Nephron progenitor cell (in vitro differentiated cells): Measurements from ENCODE around the gene ALDH3A1.

Source experiments
- DNase-seq: peaks from one replicate; pipeline ENCODE4 v3.0.0; 2021
- H3K27ac Mint-ChIP-seq: 2 replicates; pipeline ENCODE4 v1.8.0; 2021; ENCODE audit warnings: mild to moderate bottlenecking, moderate library complexity, mixed read lengths
- H3K27me3 Mint-ChIP-seq: 2 replicates; pipeline ENCODE4 v1.8.0; 2021; ENCODE audit warnings: mild to moderate bottlenecking, low read depth, mixed read lengths; ENCODE audit not compliant: poor library complexity
- H3K36me3 Mint-ChIP-seq: 2 replicates; pipeline ENCODE4 v1.8.0; 2021; ENCODE audit warnings: low read depth, mixed read lengths
- H3K4me1 Mint-ChIP-seq: 2 replicates; pipeline ENCODE4 v1.8.0; 2021; ENCODE audit warnings: mixed read lengths
- H3K4me3 Mint-ChIP-seq: 2 replicates; pipeline ENCODE4 v1.8.0; 2021; ENCODE audit warnings: mild to moderate bottlenecking, moderate library complexity, mixed read lengths
- H3K9me3 Mint-ChIP-seq: 2 replicates; pipeline ENCODE4 v1.8.0; 2021; ENCODE audit warnings: mild to moderate bottlenecking, moderate library complexity, mixed read lengths
- TF ChIP-seq, protein P1 (sequence below): fragments of 200-600 bp; sonication (generic); IDR thresholded peaks from 2 replicates; pipeline ENCODE4 v1.5.0; 2021; ENCODE audit warnings: antibody characterized with exemption

ALDH3A1 gene

DNA sequence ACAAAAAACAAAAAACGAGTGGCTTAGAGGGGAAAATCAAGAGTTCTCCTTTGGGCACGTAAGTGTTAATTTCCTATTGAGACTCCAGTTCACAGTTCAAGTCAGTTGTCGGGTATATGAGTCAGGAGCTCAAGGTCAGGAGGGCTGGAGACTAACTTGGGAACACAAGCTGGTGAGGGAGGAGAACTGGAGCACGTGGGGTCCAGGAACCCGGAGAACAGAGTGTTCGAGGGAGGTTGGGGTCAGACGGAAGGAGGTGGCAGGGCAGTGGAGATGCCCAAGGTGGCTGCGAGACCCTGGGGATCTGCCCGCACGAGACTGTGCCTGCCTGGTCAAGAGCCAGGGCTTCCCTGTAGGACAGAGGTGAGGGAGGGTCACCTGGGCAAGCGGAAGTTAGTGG lies 12.0 kb downstream of the ALDH3A1 start:
- peaks cover 17% of the 10 kb centered on the region for H3K4me1 Mint-ChIP-seq
- no peaks in the 10 kb centered on the region for H3K36me3 Mint-ChIP-seq
- H3K27me3 Mint-ChIP-seq, result peaks cover 12% of the 10 kb centered on the region
- no peak overlapping the region for H3K4me3 Mint-ChIP-seq
- H3K27ac Mint-ChIP-seq, result peak overlapping the region; percentile 15
- TF ChIP-seq, protein P1, sequence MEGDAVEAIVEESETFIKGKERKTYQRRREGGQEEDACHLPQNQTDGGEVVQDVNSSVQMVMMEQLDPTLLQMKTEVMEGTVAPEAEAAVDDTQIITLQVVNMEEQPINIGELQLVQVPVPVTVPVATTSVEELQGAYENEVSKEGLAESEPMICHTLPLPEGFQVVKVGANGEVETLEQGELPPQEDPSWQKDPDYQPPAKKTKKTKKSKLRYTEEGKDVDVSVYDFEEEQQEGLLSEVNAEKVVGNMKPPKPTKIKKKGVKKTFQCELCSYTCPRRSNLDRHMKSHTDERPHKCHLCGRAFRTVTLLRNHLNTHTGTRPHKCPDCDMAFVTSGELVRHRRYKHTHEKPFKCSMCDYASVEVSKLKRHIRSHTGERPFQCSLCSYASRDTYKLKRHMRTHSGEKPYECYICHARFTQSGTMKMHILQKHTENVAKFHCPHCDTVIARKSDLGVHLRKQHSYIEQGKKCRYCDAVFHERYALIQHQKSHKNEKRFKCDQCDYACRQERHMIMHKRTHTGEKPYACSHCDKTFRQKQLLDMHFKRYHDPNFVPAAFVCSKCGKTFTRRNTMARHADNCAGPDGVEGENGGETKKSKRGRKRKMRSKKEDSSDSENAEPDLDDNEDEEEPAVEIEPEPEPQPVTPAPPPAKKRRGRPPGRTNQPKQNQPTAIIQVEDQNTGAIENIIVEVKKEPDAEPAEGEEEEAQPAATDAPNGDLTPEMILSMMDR, result no peak
- H3K9me3 Mint-ChIP-seq, result no peaks in the 10 kb centered on the region
- no peak for DNase-seq

DNA sequence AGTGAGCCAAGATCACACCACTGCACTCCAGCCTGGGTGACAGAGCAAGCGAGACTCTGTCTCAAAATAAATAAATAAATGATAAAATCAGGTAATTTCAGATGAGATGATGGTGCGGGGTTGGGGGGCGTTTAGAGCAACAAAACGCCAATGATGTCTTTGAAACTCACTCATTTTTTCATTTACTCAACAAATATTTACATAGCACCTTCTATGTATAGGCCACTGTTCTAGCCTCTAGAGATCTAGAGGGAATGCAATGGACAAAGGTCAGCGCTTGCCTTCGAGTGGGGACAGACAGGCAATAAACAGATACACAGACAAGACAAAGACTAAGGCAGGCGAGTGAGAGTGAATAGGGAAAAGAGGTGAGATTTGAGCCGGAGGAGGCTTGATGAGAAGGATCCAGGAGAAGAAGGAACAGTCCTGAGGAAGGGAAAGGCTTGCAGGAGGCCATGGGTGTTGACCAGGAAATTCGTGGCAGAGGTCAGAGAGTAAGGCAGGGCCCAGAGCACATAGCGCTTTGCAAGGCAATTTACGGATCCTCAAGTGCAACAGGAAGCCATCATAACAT lies 14.1 kb downstream of the ALDH3A1 start:
- Mint-ChIP-seq H3K4me3 (no peak overlapping the region), H3K9me3 (no peaks in the 10 kb centered on the region), H3K36me3 (no peaks in the 10 kb centered on the region), H3K4me1 (peaks cover 17% of the 10 kb centered on the region), H3K27ac (no peak overlapping the region), H3K27me3 (peaks cover 21% of the 10 kb centered on the region)
- DNase-seq, result no peak
- TF ChIP-seq, protein P1, result no peak

DNA sequence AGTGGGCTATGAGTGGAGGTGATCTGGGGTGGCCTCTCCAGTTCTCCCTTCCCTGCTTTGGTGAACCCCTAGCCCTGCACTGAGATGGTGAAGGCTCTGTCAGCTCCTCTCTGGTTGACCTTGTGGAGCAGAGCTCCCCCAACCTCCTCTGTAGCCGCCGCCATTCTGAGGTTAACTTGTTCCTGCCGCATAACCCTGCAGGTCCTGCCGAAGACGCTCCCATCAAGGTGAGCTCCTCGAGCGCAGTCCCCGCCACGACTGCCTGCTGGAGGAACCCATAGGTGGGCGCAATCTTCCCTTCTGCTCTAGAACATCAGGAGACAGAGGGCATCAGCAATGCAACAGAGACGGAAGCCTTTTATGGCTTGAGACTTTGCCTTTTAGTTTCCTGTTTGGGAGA lies 16.5 kb downstream of the ALDH3A1 start:
- peaks cover 21% of the 10 kb centered on the region for H3K27me3 Mint-ChIP-seq
- H3K9me3 Mint-ChIP-seq, result no peaks in the 10 kb centered on the region
- TF ChIP-seq, protein P1, result no peak

DNA sequence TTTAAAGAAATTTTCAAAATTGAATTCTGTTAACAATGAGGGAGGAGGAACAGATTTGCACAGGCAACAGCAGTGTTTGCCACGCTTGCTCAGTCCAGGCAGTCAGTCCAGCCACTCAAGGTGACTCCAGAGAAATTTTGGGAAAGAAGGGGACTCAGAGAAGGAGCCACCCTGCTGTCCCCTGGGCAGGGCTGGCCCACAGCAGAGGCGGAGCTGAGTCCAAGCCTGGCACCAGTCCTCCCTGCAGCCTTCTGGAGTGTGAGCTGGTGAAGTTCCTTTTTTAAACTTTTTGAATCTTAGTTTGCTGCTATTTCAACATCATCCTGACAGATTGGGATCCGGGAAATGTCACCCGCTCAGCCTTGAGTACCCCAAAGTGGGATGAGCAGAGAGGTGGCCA lies 17.3 kb downstream of the ALDH3A1 start:
- H3K36me3 Mint-ChIP-seq, result no peaks in the 10 kb centered on the region
- peaks cover 20% of the 10 kb centered on the region for H3K27me3 Mint-ChIP-seq
- no peaks in the 10 kb centered on the region for H3K9me3 Mint-ChIP-seq
- no peak overlapping the region for H3K4me3 Mint-ChIP-seq
- peaks cover 6% of the 10 kb centered on the region for H3K4me1 Mint-ChIP-seq
- DNase-seq, result no peak
- H3K27ac Mint-ChIP-seq, result no peak overlapping the region
- TF ChIP-seq, protein P1, result no peak

More for the DNA sequence above, 16.5 kb downstream of the ALDH3A1 start:
- H3K4me1 Mint-ChIP-seq, result peaks cover 11% of the 10 kb centered on the region
- no peaks in the 10 kb centered on the region for H3K36me3 Mint-ChIP-seq
- H3K27ac Mint-ChIP-seq, result no peak overlapping the region
- DNase-seq, result no peak
- H3K4me3 Mint-ChIP-seq, result no peak overlapping the region

DNA sequence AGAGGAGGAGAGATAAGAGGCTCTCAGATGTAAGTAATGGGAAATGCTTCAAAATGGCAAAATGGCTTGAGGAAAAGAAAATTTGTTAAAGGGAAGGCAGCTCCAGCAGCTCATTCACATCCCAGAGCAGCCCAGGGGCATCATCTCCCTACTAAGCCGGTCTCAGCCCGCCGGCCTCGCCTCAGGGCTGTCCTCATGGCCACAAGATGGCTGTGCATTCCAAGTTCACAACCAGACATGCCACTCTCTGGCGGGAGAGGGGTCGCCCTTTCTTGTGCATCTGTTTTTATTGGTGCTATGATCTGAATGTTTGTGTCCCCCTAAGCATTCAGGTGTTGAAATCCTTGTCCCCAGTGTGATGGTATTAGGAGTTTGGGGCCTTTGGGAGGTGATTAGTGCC lies 18.2 kb downstream of the ALDH3A1 start:
- no peak for DNase-seq
- Mint-ChIP-seq H3K36me3 (no peaks in the 10 kb centered on the region), H3K27ac (no peak overlapping the region), H3K27me3 (peaks cover 13% of the 10 kb centered on the region), H3K4me1 (peaks cover 6% of the 10 kb centered on the region), H3K9me3 (no peaks in the 10 kb centered on the region), H3K4me3 (no peak overlapping the region)
- TF ChIP-seq, protein P1, result no peak

DNA sequence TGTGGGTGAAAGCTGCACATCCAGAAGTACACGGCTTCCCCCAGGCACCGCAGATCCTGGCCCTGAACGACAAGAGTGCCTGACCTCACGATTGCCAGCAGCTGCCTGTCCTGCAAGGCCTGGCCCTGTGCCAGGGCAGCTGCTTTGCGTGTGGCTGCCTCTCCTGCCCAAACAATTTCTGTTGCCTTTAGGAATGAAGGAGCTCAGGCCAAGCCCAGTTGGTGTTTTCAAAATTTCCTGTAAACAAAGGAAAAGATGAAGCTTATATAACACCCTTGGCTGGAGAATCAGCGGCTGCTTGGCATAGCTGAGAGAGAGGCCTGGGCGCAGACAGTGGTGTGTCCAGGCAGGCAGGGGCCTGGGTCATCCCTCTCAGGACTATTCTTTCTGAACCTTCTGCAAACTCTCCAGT lies 20.0 kb downstream of the ALDH3A1 start:
- H3K4me3 Mint-ChIP-seq, result no peak overlapping the region
- no peaks in the 10 kb centered on the region for H3K4me1 Mint-ChIP-seq
- H3K27ac Mint-ChIP-seq, result no peak overlapping the region
- H3K9me3 Mint-ChIP-seq, result no peaks in the 10 kb centered on the region
- no peak for DNase-seq
- H3K27me3 Mint-ChIP-seq, result peaks cover 13% of the 10 kb centered on the region
- H3K36me3 Mint-ChIP-seq, result no peaks in the 10 kb centered on the region
- TF ChIP-seq, protein P1, result no peak
